Choroid plexus epithelial cell (primary cell): ENCODE data around the gene CCL4.

ENCODE experiments used
- DNase-seq: peaks from one replicate; pipeline ENCODE4 v3.0.0-alpha.2; 2010; ENCODE audit warnings: low read depth
- H3K4me3 ChIP-seq: 2 replicates; pipeline ENCODE4 v1.5.1; 2011; ENCODE audit warnings: low read depth, mild to moderate bottlenecking, control low read depth, low read length, moderate library complexity
- CTCF ChIP-seq: conservative IDR thresholded peaks from 2 replicates; pipeline ENCODE4 v1.5.1; 2011; ENCODE audit warnings: low read depth, mild to moderate bottlenecking, control low read depth, inconsistent platforms, low read length, moderate library complexity

CCL4 gene

GRCh38 chr17:36144014-36144413 is 40.4 kb downstream of the CCL4 start:
- DNase-seq, result no peak
- no peak for TF ChIP-seq CTCF
- no peak overlapping the region for H3K4me3 ChIP-seq

GRCh38 chr17:36144981-36145729 is 41.5 kb downstream of the CCL4 start:
- no peak for TF ChIP-seq CTCF
- no peak for DNase-seq

GRCh38 chr17:36147601-36148000 is 44.0 kb downstream of the CCL4 start:
- H3K4me3 ChIP-seq, result no peak overlapping the region
- TF ChIP-seq CTCF, result no peak
- no peak for DNase-seq

More at GRCh38 chr17:36144981-36145729, 41.5 kb downstream of the CCL4 start:
- H3K4me3 ChIP-seq, result no peak overlapping the region

- DNase-seq, result peak; percentile 71
- no peak overlapping the region for H3K4me3 ChIP-seq
- TF ChIP-seq CTCF, result peak; percentile 100
Measured at GRCh38 chr17:36148559-36149295, 45.1 kb downstream of the CCL4 start.

- TF ChIP-seq CTCF, result no peak
- no peak overlapping the region for H3K4me3 ChIP-seq
- peak; percentile 88 for DNase-seq
Measured at GRCh38 chr17:36149296-36149820, 45.7 kb downstream of the CCL4 start.

GRCh38 chr17:36151891-36152638 is 48.4 kb downstream of the CCL4 start:
- TF ChIP-seq CTCF, result no peak
- no peak overlapping the region for H3K4me3 ChIP-seq
- DNase-seq, result no peak
